ENCODE measurements around the gene CCDC182. TPM values are rescaled to one million over a fixed set of nuclear protein-coding genes. Genes with fewer than 3 reads are reported as not detected.

CCDC182 gene
- total and polyA plus RNA-seq, 2 of the 13 experiments (the other 11 are each of a cell fraction or from before 2014, with no cell fraction given): not detected

- TF ChIP-seq ZNF646 (CRISPR knock-in tag; IDR thresholded peaks at IDR 0.05) (no peak), SALL2 (CRISPR knock-in tag; IDR thresholded peaks at IDR 0.05) (peak; percentile 73; the same call in 1 of the 2 replicates), REL (CRISPR knock-in tag; conservative IDR thresholded peaks at IDR 0.05) (no peak), ZNF816 (CRISPR knock-in tag; IDR thresholded peaks at IDR 0.05; ENCODE audit: borderline replicate concordance) (no peak), TAF1 (CRISPR knock-in tag; IDR thresholded peaks at IDR 0.05) (no peak), PHF20 (CRISPR knock-in tag; IDR thresholded peaks at IDR 0.05) (no peak), HES4 (CRISPR knock-in tag; IDR thresholded peaks at IDR 0.05; ENCODE audit: borderline replicate concordance) (no peak), ERF (CRISPR knock-in tag; IDR thresholded peaks at IDR 0.05) (no peak), HIVEP1 (CRISPR knock-in tag; IDR thresholded peaks at IDR 0.05) (no peak), IRX3 (CRISPR knock-in tag; IDR thresholded peaks at IDR 0.05; ENCODE audit: borderline replicate concordance, low read depth) (no peak), ZNF30 (CRISPR knock-in tag; IDR thresholded peaks at IDR 0.05) (no peak), ZSCAN9 (CRISPR knock-in tag; IDR thresholded peaks at IDR 0.05; ENCODE audit: borderline replicate concordance) (no peak), ZZZ3 (CRISPR knock-in tag; IDR thresholded peaks at IDR 0.05; ENCODE audit: borderline replicate concordance) (no peak), CENPT (CRISPR knock-in tag; IDR thresholded peaks at IDR 0.05; ENCODE audit: low read depth) (no peak), ZNF784 (CRISPR knock-in tag; IDR thresholded peaks at IDR 0.05; ENCODE audit: borderline replicate concordance) (no peak), ZIK1 (CRISPR knock-in tag; IDR thresholded peaks at IDR 0.05; ENCODE audit: borderline replicate concordance, low read depth) (no peak), ZNF12 (CRISPR knock-in tag; IDR thresholded peaks at IDR 0.05) (no peak), YEATS2 (CRISPR knock-in tag; IDR thresholded peaks at IDR 0.05; ENCODE audit: borderline replicate concordance) (no peak), MAX (IDR thresholded peaks at IDR 0.05) (peak; percentile 53), TFAP4 (IDR thresholded peaks at IDR 0.05; ENCODE audit: borderline replicate concordance, low read depth) (no peak; the same call in 1 of the 2 replicates), ATM (IDR thresholded peaks at IDR 0.05; ENCODE audit: borderline replicate concordance) (no peak), ZSCAN12 (CRISPR knock-in tag; IDR thresholded peaks at IDR 0.05) (no peak), SMYD3 (CRISPR knock-in tag; IDR thresholded peaks at IDR 0.05) (no peak), RBFOX2 (IDR thresholded peaks at IDR 0.05; ENCODE audit: low read depth, low read length) (no peak), HNRNPL (IDR thresholded peaks at IDR 0.05; ENCODE audit: low read depth, low read length) (0 out of 2 replicates have a peak, but pooled peaks have one; percentile 51)
Observed at GRCh38 chr17:57783338-57783742, 38.2 kb upstream of the CCDC182 start (continued).

Measured in HepG2 (cell line).